T-helper 22 cell (primary cell): Measurements from ENCODE around the gene MLPH.

ENCODE experiments used
- DNase-seq: peaks from one replicate; pipeline ENCODE4 v3.0.0-alpha.2; 2020; ENCODE audit warnings: low read depth

The MLPH gene

GRCh38 chr2:237480556-237480955, 6.5 kb upstream of the MLPH start:
- no peak for DNase-seq

DNA sequence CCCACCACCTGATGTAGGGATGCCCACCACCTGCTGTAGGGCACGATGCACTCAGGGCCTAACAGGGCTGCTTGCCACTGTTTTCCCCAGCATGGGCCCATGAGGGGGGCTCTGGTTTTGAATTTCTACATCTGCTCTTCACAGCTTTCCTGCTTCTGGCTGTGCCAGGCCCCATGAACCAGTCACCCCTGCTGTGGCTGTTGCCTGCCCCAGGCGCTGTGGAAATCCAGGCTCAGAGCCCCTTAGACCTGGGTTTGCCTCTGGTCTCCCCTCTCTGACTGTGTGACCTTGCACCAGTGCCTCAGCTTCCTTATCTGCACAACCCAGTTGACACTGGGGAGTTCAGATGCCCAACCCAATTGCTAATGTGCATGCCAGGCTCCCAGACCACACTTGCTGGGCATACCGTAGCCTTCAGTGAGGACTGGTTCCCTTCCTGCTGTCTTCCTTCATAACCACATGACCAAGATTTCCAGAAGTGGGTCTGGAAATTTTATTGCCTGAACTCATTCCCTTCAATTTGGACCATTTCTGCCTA, 6.0 kb upstream of the MLPH start:
- no peak for DNase-seq

GRCh38 chr2:237482485-237482884, 4.6 kb upstream of the MLPH start:
- no peak for DNase-seq

DNA sequence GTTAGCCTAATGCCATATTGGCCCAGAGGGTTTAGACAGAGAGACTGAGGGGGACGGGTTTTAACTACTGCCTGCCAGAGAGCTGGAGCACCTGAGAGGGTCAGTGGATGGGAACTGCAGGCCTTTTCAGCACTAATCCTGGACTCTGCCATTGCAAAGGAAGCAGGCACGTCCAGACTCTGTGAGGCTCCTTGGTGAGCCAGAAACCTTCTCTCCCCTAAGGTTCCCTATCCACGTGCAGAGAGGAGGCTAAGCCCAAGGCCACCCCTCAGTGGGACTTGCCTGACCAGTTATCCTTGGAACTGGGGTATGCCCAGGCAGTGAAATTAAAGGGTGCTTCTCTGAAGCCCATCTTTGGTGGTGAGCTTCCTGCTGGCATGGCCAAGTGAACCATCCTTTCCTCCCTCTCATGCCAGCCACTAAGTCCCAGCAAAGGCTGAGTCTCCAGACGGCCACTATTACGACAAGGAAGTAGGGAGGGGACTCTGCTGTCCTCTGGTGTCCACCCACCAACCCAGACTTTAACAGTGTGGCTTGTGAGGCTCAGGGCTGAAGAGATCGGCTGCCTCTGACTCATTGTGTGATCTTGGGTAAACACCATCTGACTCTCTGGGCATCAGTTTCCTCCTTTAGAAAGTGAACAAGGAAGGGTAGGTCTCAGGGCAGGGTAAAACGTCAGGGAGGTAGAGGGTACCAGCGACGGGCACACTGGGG, 3.9 kb upstream of the MLPH start:
- DNase-seq, result no peak

GRCh38 chr2:237485304-237485703, 1.7 kb upstream of the MLPH start:
- no peak for DNase-seq

GRCh38 chr2:237485844-237486243, 1.2 kb upstream of the MLPH start:
- DNase-seq, result no peak

DNA sequence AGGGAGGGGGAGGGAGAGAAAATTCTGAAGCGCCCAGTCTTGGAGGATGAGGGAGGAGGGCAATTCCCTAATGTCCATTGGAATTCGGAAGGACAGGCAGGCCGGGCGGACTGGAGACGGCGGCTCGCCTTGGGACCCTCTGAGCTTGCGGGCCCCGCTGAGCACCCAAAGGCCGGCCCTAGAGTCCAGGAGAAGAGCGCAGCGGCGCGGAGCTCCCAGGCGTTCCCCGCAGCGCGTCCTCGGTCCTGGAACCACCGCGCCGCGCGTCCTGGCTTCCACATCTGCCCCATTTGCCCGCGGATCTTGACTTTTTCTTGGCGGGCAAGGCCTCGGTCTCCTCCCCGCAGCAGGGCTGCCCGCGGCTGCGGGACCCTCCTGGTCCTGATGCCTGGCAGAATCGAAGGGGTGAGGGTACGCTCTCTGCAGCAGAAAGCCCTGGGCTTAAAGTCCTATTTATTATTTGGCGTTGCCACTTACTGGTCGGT, 675 bp upstream of the MLPH start:
- no peak for DNase-seq

DNA sequence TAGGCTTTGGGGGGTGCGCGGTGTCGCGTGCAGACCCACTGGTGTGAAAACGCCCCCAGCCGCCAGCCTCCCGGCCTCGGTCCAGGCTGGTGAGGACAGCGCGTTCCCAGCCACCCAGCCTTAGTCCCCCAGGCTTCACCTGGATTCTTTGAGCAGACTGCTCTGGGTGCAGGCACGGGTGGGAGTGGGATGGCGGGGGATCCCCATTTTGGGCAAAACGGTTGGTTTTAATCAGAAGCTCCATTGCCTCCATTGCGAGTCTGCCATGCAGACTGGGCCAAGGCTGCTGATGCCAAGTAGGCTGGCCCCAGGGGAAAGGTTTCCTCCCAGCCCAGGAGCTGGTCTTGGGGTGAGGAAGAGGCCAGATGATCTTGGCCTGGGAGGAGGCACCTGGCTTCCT, 445 bp downstream of the MLPH start:
- no peak for DNase-seq

DNA sequence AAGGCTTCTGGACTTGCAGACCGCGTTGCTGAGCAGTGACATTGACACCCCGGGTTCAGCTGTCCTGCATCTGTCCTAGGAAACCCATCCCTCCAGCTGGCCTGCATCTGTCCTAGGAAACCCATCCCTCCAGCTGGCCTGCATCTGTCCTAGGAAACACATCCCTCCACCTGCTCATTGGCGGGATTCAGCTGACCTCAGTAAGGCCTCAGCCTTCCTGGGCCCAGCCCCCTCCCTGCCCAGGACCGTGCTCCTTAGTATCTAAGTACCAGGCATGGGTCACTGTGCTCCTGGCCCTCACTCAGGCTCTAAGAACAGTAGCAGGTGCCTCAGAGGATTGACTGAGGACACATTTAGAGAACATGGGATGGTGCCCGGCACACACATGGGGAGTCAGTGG, 1.2 kb downstream of the MLPH start:
- no peak for DNase-seq

GRCh38 chr2:237488901-237489860, 2.1 kb downstream of the MLPH start:
- no peak for DNase-seq

- DNase-seq, result no peak
These were observed 3.1 kb downstream of the MLPH start for GRCh38 chr2:237490009-237490711.

DNA sequence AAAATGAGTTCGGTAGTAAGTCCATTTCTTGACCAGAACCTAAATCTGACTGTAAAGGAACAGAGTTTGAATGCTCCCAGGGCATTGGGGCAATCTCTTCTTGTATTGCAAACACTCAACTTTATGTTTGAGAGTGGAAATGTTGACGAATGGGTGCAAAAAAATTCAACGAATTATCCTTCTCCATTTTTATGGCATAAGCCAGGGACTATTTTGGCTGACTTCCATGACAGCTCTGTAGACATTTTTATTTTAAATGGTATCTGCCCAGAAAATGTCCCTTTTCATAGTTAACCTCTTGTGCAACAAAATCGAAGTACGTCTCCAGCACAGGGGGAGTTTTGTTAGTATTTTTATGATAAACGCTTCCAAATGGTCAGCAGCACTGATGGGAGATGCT, 3.7 kb downstream of the MLPH start:
- no peak for DNase-seq

- no peak for DNase-seq
These were observed 4.6 kb downstream of the MLPH start for GRCh38 chr2:237491515-237492118.

DNA sequence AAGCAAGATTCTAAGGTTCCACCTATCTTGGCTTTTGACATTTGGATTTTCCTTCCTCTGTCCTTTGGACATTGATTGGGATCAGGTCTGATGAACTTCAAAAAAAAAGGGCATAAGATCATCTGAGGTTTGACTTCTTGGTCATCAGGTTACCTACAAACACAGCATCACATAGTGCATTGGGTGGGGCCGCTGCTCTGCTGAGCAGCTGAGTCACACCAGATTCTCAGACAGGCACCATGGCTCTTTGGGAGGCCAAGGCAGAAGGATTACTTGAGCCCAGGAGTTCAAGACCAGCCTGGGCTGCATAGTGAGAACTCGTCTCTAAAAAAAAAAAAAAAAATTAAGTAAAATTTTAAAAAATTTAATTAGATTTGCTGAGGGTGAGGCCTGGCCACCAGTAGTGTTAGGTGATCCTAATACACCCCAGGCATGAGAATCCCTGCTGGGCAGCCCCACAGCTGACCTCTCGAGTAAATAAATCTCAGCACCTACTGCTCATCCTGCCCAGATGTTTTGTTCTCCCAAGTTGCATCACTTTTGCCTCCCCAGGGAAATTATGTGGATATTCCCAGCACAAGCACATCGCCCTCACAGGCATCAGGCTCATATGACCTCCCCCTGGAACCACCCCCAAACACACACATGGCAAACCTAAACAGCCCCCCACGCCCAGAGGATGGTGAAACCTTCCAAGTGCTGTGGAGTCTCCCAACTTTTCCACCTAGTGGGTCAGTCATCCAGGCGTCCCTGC, 5.3 kb downstream of the MLPH start:
- no peak for DNase-seq

DNA sequence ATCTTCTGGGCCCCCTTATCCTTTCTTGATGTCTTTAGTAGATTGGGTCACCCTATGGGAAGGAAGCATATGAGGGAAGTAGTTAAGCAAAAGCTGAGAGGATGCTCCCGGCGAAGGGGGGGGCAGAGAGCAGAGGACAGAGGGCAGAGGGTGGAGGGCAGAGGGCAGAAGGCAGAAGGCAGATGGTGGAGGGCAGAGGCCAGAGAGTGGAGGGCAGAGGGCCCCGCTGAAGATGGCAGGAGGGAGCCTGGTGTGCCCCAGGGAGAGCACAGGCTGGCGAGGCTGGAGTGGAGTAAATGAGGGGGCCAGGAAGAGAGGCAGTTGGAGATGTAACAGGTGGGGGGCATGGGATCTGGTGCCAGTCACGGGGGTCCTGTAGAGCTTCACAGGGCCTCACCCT, 7.0 kb downstream of the MLPH start:
- DNase-seq, result no peak

DNA sequence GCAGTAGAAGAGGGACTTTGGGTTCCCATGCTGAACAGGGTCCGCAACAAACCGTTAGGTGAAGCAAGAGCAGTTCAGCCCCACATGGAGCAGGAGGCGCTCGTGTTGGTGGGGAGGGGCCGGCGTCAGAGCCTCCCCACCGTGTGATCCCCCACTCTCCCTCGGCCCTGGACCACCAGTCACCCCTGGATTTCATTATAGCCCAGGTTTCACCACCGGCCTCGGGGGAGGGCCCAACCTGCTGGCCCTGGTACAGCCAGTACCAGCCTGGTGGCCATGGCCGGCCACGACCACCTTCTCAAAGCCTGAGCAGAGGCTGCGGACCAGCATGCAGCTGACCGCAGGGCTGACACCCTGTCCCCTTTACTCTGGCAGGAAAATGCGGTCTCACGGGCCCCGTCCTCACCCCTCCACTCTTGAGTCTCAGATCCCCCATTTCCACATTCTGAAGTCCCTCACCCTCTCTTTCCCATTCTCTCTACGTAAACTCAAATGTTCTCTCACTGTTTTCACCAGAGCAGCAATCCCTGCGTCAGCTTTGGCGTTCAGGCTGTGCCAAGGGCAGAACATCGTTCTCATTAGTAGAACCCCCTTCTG, 8.6 kb downstream of the MLPH start:
- DNase-seq, result no peak

- no peak for DNase-seq
These were observed 9.4 kb downstream of the MLPH start for GRCh38 chr2:237496428-237496827.

- DNase-seq, result no peak
These were observed 10.2 kb downstream of the MLPH start for GRCh38 chr2:237497009-237497837.

DNA sequence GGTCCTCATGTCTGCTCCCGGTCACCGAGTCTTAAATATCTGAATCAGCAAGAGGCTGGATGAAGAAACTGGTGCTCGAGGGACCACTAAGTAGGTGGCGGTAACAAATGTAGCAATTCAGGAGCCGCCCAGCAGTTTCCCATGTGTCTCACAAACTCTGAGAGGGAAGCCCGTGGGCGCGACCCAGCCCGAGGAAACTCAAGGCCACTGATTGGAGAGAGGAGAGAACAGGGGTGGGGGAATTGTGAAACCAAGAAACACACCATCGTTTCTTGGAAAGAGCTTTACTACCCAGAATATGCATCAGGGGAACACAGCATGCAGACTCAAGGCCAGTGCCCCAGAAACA, 10.8 kb downstream of the MLPH start:
- DNase-seq, result no peak

DNA sequence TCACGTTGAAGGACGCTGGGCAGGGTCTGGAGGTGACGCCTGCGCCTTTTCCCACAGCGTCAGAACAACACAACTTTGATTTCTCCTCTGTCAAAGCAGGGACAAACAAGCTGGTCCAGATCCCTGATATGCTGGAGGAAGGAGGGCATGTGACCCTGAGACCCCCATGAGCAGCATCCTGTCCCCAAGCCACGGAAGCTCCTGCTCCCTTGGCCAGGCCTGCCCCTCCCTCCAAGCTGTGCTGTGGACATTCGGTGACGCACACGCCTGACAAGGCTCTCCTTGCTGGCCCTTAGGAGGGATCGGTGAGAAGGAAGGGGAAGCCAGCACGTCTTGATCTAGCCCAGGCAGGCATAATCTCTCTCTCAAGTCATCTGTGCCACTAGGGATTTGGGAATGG, 11.3 kb downstream of the MLPH start:
- no peak for DNase-seq
